GM21423 (cell line): Measurements from ENCODE around the gene STEAP2.
"Not testable (repeated sequence)": the region's sequence is repeated elsewhere in the genome, so short reads cannot be mapped to it uniquely, and the experiment has no call there.

Experiments used
- ATAC-seq: cut with Tn5 transposase; IDR thresholded peaks from one replicate; pipeline ENCODE4 v1.9.1; 2021; ENCODE audit warnings: mild to moderate bottlenecking, moderate library complexity; ENCODE audit not compliant: unreplicated experiment

Gene STEAP2

DNA sequence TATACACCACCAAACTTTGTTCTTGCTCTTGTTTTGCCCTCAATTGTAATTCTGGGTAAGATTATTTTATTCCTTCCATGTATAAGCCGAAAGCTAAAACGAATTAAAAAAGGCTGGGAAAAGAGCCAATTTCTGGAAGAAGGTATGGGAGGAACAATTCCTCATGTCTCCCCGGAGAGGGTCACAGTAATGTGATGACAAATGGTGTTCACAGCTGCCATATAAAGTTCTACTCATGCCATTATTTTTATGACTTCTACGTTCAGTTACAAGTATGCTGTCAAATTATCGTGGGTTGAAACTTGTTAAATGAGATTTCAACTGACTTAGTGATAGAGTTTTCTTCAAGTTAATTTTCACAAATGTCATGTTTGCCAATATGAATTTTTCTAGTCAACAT is 20.9 kb downstream of the STEAP2 start:
- ATAC-seq: no peak

DNA sequence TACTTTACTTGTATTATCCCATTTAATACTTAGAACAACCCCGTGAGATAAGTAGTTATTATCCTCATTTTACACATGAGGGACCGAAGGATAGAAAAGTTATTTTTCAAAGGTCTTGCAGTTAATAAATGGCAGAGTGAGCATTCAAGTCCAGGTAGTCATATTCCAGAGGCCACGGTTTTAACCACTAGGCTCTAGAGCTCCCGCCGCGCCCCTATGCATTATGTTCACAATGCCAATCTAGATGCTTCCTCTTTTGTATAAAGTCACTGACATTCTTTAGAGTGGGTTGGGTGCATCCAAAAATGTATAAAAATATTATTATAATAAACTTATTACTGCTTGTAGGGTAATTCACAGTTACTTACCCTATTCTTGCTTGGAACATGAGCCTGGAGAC is 22.0 kb downstream of the STEAP2 start:
- no peak for ATAC-seq

DNA sequence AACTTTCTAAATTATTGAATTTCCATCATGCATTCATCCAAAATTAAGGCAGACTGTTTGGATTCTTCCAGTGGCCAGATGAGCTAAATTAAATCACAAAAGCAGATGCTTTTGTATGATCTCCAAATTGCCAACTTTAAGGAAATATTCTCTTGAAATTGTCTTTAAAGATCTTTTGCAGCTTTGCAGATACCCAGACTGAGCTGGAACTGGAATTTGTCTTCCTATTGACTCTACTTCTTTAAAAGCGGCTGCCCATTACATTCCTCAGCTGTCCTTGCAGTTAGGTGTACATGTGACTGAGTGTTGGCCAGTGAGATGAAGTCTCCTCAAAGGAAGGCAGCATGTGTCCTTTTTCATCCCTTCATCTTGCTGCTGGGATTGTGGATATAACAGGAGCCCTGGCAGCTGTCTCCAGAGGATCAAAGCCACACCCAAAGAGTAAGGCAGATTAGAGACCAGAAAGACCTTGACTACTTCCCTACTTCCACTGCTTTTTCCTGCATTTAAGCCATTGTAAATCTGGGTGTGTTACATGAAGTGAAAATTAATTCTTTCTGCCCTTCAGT is 25.3 kb downstream of the STEAP2 start:
- no peak for ATAC-seq

GRCh38 chr7:90238022-90238421 is 26.5 kb downstream of the STEAP2 start:
- ATAC-seq: no peak

GRCh38 chr7:90238583-90238982 is 27.0 kb downstream of the STEAP2 start:
- no peak for ATAC-seq

GRCh38 chr7:90239050-90239449 is 27.5 kb downstream of the STEAP2 start:
- no peak for ATAC-seq

GRCh38 chr7:90239625-90240228 is 28.2 kb downstream of the STEAP2 start:
- ATAC-seq: no peak

- peak; percentile 39 for ATAC-seq
Observed at GRCh38 chr7:90242369-90243168, 31.0 kb downstream of the STEAP2 start.

DNA sequence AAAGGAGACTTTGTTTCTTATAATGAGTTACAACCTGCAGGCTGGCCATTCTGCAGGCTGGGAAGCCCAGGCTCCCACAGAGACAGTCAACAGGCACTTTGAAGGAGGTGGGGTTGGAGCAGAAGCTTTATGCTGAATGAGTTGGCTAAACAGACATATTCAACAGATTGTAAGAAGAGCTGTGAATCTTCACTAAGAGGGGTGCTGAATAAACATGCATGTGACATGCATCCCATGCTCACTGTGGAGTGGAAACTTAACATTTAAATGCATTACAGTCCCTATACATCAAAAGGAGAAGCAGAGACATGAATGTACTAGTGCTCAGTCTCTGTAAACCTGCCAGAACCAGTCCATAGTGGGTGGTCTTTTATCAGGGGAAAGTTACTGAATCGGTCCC is 32.0 kb downstream of the STEAP2 start:
- no peak for ATAC-seq

DNA sequence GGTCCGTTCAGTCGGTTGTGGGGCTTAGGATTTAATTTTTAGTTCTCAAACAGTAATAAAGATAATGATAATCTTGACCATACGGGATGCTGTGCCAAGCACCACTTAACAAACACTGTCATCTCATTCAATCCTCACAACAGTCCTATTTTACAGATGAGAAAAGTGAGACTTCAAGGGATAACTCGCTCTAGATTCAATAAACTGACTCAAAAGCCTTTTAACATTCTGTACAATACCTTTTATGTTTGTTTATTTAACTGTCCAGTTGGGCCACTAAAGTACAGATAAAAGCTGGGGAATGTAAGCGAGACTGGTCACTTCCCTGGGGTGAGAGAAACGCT is 33.0 kb downstream of the STEAP2 start:
- ATAC-seq: no peak

- ATAC-seq: peak; percentile 88
Observed at GRCh38 chr7:90244909-90245851, 33.6 kb downstream of the STEAP2 start, which contains the start of gene CFAP69. CFAP69 (plus strand) TSS chr7:90245174; CDS start chr7:90245425, 251 bp downstream.

GRCh38 chr7:90246171-90246570 is 34.6 kb downstream of the STEAP2 start:
- no peak for ATAC-seq

DNA sequence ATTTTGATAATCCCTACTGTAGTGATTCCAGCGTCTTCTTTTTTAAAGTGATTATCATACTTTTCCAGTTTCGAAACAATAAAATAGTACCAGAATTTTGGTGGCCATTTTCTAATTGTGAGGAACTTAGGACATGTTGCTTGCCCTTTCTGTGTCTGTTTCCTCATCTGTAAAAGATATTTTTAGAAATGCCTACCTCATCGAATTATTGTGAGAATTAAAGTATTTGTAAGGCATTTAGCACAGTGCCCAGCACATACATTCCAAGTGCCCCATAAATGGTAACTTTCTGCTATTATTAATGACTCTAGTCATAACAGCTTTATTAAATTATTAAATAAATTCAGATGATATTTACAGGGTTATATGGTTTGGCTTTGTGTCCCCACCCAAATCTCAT is 37.2 kb downstream of the STEAP2 start:
- no peak for ATAC-seq

DNA sequence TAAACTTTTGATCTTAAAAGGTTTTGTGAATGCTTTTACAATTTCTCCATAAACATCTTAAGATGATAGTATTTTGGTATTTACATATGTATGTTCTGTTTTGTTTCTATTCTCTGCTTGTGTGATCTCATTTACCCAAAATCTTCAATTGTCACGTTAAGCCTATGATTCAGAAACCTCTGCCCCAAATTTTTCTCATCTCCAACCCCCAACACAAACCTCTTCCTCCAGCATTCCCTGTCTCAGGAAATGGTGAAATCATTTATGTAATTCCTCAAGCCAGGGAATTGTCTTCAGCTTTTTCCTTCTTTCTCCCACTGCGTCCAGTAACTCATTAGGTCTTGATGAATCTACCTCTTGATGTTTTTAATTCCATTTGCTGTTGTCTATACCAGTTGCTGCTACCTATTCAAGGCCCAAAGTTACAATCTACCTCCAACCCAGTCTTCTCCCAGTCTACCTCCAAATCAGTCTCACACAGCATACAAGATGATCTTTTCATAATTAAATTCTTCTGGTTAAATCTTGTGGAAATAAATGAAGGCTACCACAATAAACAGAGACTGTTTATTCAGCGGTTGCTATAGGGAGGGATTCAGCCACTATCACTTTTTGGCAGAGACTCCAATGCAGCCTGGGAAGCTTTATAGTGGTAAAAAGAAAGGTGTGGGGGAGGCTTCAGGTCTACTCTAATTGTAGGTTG is 39.2 kb downstream of the STEAP2 start:
- no peak for ATAC-seq

- no peak for ATAC-seq
Observed at GRCh38 chr7:90251304-90251635, 39.7 kb downstream of the STEAP2 start.

DNA sequence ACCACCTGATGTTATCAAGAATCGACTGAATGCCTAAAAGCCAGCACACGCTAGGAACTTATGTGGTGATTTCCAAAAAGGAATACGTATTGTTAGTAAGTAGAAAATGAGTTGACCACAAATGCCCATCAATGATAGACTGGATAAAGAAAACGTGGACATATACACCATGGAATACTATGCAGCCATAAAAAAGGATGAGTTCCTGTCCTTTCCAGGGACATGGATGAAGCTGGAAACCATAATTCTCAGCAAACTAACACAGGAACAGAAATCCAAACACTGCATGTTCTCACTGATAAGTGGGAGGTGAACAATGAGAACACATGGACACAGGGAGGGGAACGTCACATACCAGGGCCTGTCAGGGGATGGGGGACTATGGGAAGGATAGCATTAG is 44.5 kb downstream of the STEAP2 start:
- not testable (repeated sequence) for ATAC-seq

GRCh38 chr7:90256778-90257177 is 45.2 kb downstream of the STEAP2 start:
- no peak for ATAC-seq

GRCh38 chr7:90261441-90261840 is 49.9 kb downstream of the STEAP2 start:
- no peak for ATAC-seq

- peak; percentile 94 for ATAC-seq
Observed at GRCh38 chr7:90262438-90262837, 50.9 kb downstream of the STEAP2 start.

- no peak for ATAC-seq
Observed at GRCh38 chr7:90266808-90267207, 55.3 kb downstream of the STEAP2 start.
